ENCODE data around the gene GIPR. TPM values are rescaled to one million over a fixed set of nuclear protein-coding genes. Genes with fewer than 3 reads are reported as not detected.

GIPR gene, protein sequence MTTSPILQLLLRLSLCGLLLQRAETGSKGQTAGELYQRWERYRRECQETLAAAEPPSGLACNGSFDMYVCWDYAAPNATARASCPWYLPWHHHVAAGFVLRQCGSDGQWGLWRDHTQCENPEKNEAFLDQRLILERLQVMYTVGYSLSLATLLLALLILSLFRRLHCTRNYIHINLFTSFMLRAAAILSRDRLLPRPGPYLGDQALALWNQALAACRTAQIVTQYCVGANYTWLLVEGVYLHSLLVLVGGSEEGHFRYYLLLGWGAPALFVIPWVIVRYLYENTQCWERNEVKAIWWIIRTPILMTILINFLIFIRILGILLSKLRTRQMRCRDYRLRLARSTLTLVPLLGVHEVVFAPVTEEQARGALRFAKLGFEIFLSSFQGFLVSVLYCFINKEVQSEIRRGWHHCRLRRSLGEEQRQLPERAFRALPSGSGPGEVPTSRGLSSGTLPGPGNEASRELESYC
- total RNA-seq = 0.12 TPM in 1 of 2 replicates, not detected in the other

DNA sequence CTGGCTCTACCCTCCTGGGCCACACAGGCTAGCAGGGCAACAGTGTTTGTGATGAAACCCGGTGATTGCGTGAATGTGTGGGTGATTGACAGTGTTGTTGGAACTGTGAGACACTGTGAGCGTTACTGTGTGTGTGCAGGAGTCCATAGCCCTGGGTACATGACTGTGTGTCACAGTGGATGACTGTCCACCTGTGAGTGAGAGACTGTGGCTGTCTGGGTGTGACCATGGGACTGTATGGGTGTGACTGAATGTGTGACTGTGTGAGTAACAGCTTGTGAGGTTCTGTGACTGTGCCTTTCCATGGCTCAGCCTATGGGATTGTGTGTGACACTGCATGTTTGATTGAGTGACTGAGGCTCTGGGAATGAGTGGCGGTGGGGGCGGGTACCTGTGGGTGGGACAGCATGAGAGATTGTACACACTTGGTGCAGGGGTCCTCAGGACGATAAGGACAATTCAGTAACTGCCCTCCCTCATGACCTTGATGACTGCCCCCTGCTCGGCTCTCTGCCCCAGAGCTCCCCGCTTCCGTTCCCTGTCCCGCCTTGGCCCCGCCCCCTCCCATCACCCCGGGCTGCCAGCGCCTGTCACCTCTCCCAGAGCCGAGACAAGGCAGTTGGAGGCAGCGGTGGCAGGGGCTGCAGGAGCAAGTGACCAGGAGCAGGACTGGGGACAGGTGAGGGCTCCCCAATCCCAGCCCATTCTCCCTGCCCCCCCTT lies at the start of gene GIPR:
Gene GIPR, plus strand, starts transcription at position 602 of the 722 bp plus-strand sequence. CDS start 1,300 bp downstream, outside the sequence.

DNA sequence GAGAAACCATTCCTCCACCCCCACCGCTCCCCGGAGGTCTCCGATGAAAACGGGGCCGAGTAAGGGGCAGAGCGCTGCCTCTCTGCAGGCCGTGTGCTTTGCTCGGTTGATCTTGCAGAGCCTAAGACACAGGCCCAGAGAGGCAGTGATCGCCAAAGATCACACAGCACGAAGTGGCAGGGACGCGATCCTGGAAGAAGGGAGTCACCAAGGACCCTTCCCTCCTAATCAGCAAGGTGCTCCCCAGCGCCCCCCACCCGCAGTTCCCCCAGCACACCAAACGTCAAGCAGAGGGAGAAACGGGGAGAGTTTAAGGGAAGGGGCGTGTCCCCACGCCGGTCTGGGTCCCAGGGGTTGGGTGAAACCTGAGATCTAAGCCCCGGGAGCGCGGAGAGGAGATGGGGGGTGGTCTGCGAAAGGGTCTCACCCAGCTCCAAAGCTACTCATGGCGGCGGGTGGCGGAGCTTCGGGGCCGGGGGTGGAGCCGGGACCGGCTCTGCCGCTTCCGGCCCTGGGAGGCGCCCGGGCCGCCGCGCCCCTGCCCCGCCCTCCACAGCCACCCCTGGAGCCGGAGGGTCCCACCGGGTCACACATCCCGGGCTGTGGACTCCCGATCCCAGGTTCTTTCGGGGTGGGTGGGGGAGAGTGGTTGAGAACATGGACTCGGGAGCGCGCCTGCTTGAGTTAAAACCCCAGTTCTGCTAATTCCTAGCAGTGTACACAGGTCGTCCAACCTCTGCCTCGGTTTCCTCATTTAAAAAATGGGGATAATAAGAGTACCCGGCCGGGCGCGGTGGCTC lies 28.9 kb upstream of the GIPR start, which contains the start of gene EML2:
Gene EML2, minus strand, starts transcription at position 468 of the 800 bp plus-strand sequence. Its CDS starts 21 bp downstream, at position 447.

DNA sequence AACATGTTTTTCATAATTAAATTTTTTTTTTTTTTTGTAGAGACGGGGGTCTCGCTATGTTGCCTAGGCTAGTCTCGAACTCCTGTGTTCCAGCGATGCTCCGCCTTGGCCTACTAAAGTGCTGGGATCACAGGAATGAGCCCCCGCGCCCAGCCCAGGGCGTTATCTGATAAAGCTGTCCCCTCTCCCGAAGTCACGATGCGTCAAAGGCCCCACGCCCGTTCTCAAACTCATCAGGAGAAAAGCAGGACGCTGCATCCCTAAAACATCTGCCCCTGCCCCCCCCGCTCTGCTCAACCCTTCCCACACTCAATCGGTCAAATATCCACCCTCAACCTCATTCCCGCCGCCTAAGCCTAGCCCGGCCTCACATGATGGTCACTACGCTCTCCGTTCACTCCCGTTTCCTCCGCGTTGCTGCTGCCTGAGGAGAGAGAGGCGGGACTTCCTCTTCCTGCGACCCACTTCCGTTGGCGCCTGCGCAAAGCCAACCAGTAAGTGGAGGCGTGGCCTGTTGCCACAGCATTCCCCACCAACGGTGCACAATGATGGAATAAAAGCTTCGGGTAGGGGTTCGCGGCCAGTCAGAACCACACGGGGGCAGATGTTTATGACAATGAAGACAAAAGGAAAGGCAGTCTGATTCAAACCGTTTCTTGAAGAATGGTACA lies 23.6 kb downstream of the GIPR start, which contains the start of gene SNRPD2:
Gene SNRPD2, minus strand, starts transcription at position 438 of the 671 bp plus-strand sequence. Its CDS starts 65 bp downstream, at position 373.

DNA sequence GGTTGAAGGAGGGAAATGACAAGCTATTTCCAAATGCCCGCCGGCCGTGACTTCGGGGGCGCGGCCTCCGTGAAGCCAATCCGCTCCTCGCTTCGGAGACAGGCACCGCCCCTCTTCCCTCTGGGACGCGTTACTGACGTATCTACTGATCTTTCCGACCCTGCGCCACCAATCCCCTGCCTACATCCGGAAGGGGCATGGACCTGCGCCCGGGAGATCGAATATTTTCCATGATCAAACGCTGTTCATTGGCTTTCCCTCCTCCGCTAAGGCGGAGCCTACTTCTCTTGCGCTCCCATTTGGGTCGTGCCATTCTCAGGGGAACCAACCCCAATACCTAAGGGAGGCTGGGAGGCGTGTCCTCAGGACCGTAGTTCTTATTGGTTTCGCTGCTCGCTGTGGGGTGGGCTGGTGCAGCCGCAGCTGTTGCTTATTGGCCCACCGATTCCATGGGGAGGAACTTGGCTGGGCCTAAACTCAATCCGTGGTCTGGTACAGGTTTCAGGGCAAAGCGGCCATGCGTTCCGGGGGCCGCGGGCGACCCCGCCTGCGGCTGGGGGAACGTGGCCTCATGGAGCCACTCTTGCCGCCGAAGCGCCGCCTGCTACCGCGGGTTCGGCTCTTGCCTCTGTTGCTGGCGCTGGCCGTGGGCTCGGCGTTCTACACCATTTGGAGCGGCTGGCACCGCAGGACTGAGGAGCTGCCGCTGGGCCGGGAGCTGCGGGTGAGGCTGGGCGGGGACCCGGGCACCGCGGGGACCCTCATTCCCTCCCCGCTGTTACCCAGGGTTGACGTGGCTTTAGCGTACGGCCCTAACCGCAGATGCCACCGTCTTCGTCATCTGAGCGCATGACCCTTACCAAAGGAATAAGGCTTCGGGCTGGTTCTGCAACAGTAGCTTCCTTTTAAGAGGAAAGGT lies 24.4 kb downstream of the GIPR start, which contains the start of gene QPCTL:
Gene QPCTL, plus strand, starts transcription at position 480 of the 919 bp plus-strand sequence. Its CDS starts 38 bp downstream, at position 518.

DNA sequence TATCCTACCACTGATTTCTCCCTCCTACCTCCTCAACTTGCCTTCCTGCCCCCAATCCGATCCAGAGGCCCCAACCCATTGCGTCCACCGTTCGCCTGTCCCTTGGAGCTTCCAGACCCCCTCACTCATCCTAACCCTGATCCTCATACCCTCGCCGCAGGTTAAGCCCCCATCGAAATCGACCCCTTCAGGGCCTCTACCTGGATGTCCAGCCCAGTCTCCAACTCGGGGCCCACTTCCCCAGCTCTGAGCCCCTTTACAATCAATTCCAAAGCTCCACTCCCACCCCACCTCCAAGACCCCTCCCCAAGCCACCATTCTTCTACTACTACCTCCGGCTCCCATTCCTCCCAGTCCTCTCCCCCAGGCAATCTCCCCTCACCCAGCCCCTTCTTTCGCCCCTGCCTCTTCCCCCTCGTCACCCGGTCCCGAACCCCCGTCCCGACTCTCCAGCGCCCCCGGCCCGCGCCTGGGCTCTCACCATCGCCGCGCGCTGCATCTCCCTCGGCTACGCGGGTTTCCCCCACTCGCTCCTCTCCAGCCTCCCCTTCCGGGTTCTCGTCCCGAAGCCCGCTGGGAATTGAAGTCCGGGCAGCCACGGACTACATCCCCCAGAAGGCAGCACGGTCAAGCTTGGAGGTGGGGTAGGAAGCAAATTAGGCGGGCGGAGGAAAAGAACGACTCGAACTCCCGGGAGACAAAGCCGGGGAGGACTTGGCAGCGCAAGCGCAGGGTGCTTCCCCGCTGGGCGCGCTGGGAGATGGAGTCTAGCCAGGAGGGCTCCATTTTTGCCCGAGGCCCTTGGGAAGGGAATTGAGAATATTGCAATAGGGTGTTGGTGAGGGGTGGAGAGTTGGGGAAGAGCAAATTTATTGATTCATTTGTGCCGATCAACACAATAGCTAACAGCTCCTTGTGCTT lies 62.6 kb downstream of the GIPR start, which contains the start of gene FBXO46:
Gene FBXO46, minus strand, starts transcription at position 529 of the 921 bp plus-strand sequence. CDS start 17,401 bp downstream, outside the sequence.

Other genes with a start within 250 kb of the GIPR start
- 73.5 and 82.0 TPM in 2 replicates for gene ERCC1, start 244.3 kb upstream of the GIPR start, total RNA-seq
- gene FOSB, start 200.2 kb upstream of the GIPR start, total RNA-seq = 14.2 and 53.7 TPM in 2 replicates
- gene RTN2, start 171.2 kb upstream of the GIPR start, total RNA-seq = 18.8 and 21.1 TPM in 2 replicates
- gene PPM1N, start 169.8 kb upstream of the GIPR start, total RNA-seq = 1.3 and 2.6 TPM in 2 replicates
- gene VASP, start 160.7 kb upstream of the GIPR start, total RNA-seq = 55.0 and 120 TPM in 2 replicates
- 8.2 and 9.2 TPM in 2 replicates for gene OPA3, start 83.4 kb upstream of the GIPR start, total RNA-seq
- 1.5 and 2.0 TPM in 2 replicates for gene GPR4, start 66.0 kb upstream of the GIPR start, total RNA-seq
- 12.4 and 18.6 TPM in 2 replicates for gene EML2, start 28.8 kb upstream of the GIPR start, total RNA-seq
- 281 and 314 TPM in 2 replicates for gene SNRPD2, start 23.7 kb downstream of the GIPR start, total RNA-seq
- 10.0 and 18.6 TPM in 2 replicates for gene QPCTL, start 24.4 kb downstream of the GIPR start, total RNA-seq
- gene FBXO46, start 62.7 kb downstream of the GIPR start, total RNA-seq = 8.4 and 9.7 TPM in 2 replicates
- not detected in 2 replicates for gene MEIOSIN, start 65.2 kb downstream of the GIPR start, total RNA-seq
- 26.3 and 31.2 TPM in 2 replicates for gene SIX5, start 101.0 kb downstream of the GIPR start, total RNA-seq
- gene DMPK, start 114.3 kb downstream of the GIPR start, total RNA-seq = 29.4 and 32.7 TPM in 2 replicates
- gene DMWD, start 124.6 kb downstream of the GIPR start, total RNA-seq = 25.6 and 27.6 TPM in 2 replicates
- gene RSPH6A, start 147.1 kb downstream of the GIPR start, total RNA-seq = not detected in 2 replicates
- gene SYMPK, start 194.9 kb downstream of the GIPR start, total RNA-seq = 26.5 and 45.2 TPM in 2 replicates
- gene FOXA3, start 196.1 kb downstream of the GIPR start, total RNA-seq = not detected in 2 replicates
- 36.3 and 38.5 TPM in 2 replicates for gene IRF2BP1, start 217.9 kb downstream of the GIPR start, total RNA-seq
- gene MYPOP, start 234.4 kb downstream of the GIPR start, total RNA-seq = 4.3 and 5.0 TPM in 2 replicates
- gene NANOS2, start 246.6 kb downstream of the GIPR start, total RNA-seq = not detected in 2 replicates

All from pericardium fibroblast (primary cell).